SK-N-SH (cell line): Measurements from ENCODE around the gene CAMK2D.

Experiments used
- CHD2 ChIP-seq: fragments of 150-350 bp; IDR thresholded peaks from 2 replicates; pipeline ENCODE4 v1.6.1; 2018; ENCODE audit warnings: low read length; ENCODE audit not compliant: partially characterized antibody
- CTCF ChIP-seq: fragments of 200-600 bp; sonication (generic); IDR thresholded peaks from 2 replicates; pipeline ENCODE4 v1.6.1; 2017; ENCODE audit warnings: antibody characterized with exemption, mild to moderate bottlenecking, moderate library complexity
- EZH2phosphoT487 ChIP-seq: fragments of 200-600 bp; sonication (generic); IDR thresholded peaks from 2 replicates; pipeline ENCODE4 v1.6.1; 2017; ENCODE audit warnings: low read depth, mixed run types, mild to moderate bottlenecking, antibody characterized with exemption, moderate library complexity, borderline replicate concordance
- GABPA ChIP-seq: IDR thresholded peaks from 2 replicates; pipeline ENCODE4 v1.4.0; 2012; ENCODE audit warnings: low read depth, mild to moderate bottlenecking
- MEF2A ChIP-seq: IDR thresholded peaks from 2 replicates; pipeline ENCODE4 v1.4.0; 2012; ENCODE audit warnings: low read depth, borderline replicate concordance
- POLR2AphosphoS5 ChIP-seq: IDR thresholded peaks from 2 replicates; pipeline ENCODE4 v1.6.1; 2012; ENCODE audit warnings: low read depth, low read length
- RAD21 ChIP-seq: IDR thresholded peaks from 2 replicates; pipeline ENCODE4 v1.6.1; 2012; ENCODE audit warnings: mild to moderate bottlenecking, low read length
- SIN3A ChIP-seq: IDR thresholded peaks from 2 replicates; pipeline ENCODE4 v1.6.1; 2012; ENCODE audit warnings: low read depth, mild to moderate bottlenecking, low read length, moderate library complexity, borderline replicate concordance
- YY1 ChIP-seq: IDR thresholded peaks from 2 replicates; pipeline ENCODE4 v1.4.0; 2012; ENCODE audit warnings: low read depth, mild to moderate bottlenecking

GRCh38 chr4:113607147-113607720, 154.3 kb downstream of the CAMK2D start:
- TF ChIP-seq CTCF (no peak), POLR2AphosphoS5 (no peak), YY1 (no peak), EZH2phosphoT487 (no peak), RAD21 (no peak), MEF2A (no peak), SIN3A (no peak), GABPA (no peak), CHD2 (no peak)
